MM.1S (cell line): ENCODE results near the gene RSRC1.

Experiments
- DNase-seq: peaks from one replicate; pipeline ENCODE4 v3.0.0-alpha.2; 2015
- H2AFZ ChIP-seq: fragments of 300-600 bp; sonication (generic); 2 replicates; pipeline ENCODE4 v1.6.0; 2016; ENCODE audit warnings: antibody characterized with exemption, low read length
- H3F3A ChIP-seq: fragments of 300-600 bp; sonication (generic); 2 replicates; pipeline ENCODE4 v1.6.1; 2016; ENCODE audit warnings: mild to moderate bottlenecking, antibody characterized with exemption, low read length, moderate library complexity, mixed read lengths; ENCODE audit not compliant: insufficient read depth
- H3K27ac ChIP-seq: fragments of 300-600 bp; sonication (generic); 2 replicates; pipeline ENCODE4 v1.5.1; 2016; ENCODE audit warnings: mild to moderate bottlenecking, low read length
- H3K27me3 ChIP-seq: fragments of 300-600 bp; sonication (generic); replicated peaks from 2 replicates; pipeline ENCODE4 v1.6.0; 2016; ENCODE audit warnings: low read length; ENCODE audit not compliant: insufficient read depth
- H3K36me3 ChIP-seq: fragments of 300-600 bp; sonication (generic); replicated peaks from 2 replicates; pipeline ENCODE4 v1.6.1; 2016; ENCODE audit warnings: mild to moderate bottlenecking, low read length, mixed read lengths; ENCODE audit not compliant: insufficient read depth
- H3K4me1 ChIP-seq: fragments of 300-600 bp; sonication (generic); 2 replicates; pipeline ENCODE4 v1.6.1; 2016; ENCODE audit warnings: low read length, mixed read lengths
- H3K4me2 ChIP-seq: fragments of 300-600 bp; sonication (generic); 2 replicates; pipeline ENCODE4 v1.6.0; 2016; ENCODE audit warnings: low read depth, low read length
- H3K4me3 ChIP-seq: fragments of 300-600 bp; sonication (generic); 2 replicates; pipeline ENCODE4 v1.5.1; 2016; ENCODE audit warnings: low read length, mixed read lengths
- H3K79me2 ChIP-seq: fragments of 300-600 bp; sonication (generic); 2 replicates; pipeline ENCODE4 v1.6.1; 2016; ENCODE audit warnings: mixed run types, low read length, mixed read lengths
- H3K9ac ChIP-seq: fragments of 300-600 bp; sonication (generic); 2 replicates; pipeline ENCODE4 v1.6.1; 2016; ENCODE audit warnings: low read length, mixed read lengths
- H3K9me2 ChIP-seq: fragments of 300-600 bp; sonication (generic); replicated peaks from 2 replicates; pipeline ENCODE4 v1.6.1; 2016; ENCODE audit warnings: mild to moderate bottlenecking, low read length, mixed read lengths; ENCODE audit not compliant: insufficient read depth
- H3K9me3 ChIP-seq: fragments of 300-600 bp; sonication (generic); replicated peaks from 2 replicates; pipeline ENCODE4 v1.6.1; 2016; ENCODE audit warnings: mild to moderate bottlenecking, low read length, mixed read lengths; ENCODE audit not compliant: insufficient read depth
- H4K20me1 ChIP-seq: fragments of 300-600 bp; sonication (generic); 2 replicates; pipeline ENCODE4 v1.6.1; 2016; ENCODE audit warnings: mild to moderate bottlenecking, low read length, moderate library complexity, mixed read lengths; ENCODE audit not compliant: insufficient read depth
- EZH2 ChIP-seq: fragments of 300-600 bp; sonication (generic); optimal IDR thresholded peaks from 2 replicates; pipeline ENCODE3; 2017; ENCODE audit warnings: low read depth, mild to moderate bottlenecking, antibody characterized with exemption, low read length, mixed read lengths
- EZH2phosphoT487 ChIP-seq: fragments of 300-600 bp; sonication (generic); IDR thresholded peaks from 2 replicates; pipeline ENCODE4 v1.6.1; 2018; ENCODE audit warnings: antibody characterized with exemption, low read length
- TF ChIP-seq, protein P1 (sequence below): fragments of 300-600 bp; sonication (generic); IDR thresholded peaks from 2 replicates; pipeline ENCODE4 v1.5.1; 2016; ENCODE audit warnings: antibody characterized with exemption, low read length, mixed read lengths

RSRC1 gene

DNA sequence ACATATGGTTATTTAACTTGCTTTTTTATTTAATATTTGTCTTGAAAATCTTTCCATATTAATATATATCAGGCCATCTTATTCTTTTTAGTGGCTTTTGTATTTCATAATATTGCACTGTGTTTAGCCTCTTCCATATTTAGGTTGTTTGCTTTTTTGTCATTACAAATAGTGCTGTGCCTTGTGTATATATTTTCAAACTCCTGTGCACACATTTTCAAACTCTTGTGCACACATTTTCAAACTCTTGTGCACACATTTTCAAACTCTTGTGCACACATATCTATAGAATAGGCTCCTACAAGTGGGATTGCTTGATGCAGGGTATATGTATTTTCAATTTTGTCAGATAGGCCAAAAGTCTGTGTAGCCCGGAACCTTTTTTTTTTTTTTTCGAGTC lies 343.1 kb downstream of the RSRC1 start:
- TF ChIP-seq, protein P1, sequence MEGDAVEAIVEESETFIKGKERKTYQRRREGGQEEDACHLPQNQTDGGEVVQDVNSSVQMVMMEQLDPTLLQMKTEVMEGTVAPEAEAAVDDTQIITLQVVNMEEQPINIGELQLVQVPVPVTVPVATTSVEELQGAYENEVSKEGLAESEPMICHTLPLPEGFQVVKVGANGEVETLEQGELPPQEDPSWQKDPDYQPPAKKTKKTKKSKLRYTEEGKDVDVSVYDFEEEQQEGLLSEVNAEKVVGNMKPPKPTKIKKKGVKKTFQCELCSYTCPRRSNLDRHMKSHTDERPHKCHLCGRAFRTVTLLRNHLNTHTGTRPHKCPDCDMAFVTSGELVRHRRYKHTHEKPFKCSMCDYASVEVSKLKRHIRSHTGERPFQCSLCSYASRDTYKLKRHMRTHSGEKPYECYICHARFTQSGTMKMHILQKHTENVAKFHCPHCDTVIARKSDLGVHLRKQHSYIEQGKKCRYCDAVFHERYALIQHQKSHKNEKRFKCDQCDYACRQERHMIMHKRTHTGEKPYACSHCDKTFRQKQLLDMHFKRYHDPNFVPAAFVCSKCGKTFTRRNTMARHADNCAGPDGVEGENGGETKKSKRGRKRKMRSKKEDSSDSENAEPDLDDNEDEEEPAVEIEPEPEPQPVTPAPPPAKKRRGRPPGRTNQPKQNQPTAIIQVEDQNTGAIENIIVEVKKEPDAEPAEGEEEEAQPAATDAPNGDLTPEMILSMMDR = no peak
- no peak for TF ChIP-seq EZH2phosphoT487
- TF ChIP-seq EZH2 = no peak
- DNase-seq = no peak
- Histone ChIP-seq H3K9me2 (no peaks in the 10 kb centered on the region), H3F3A (0 out of 2 replicates have a peak, but pooled peaks cover 5% of the 10 kb centered on the region), H2AFZ (no peak overlapping the region), H3K79me2 (no peaks in the 10 kb centered on the region), H3K27ac (no peak overlapping the region), H3K27me3 (no peaks in the 10 kb centered on the region), H3K36me3 (no peaks in the 10 kb centered on the region), H3K9ac (no peak overlapping the region), H3K9me3 (no peaks in the 10 kb centered on the region), H3K4me2 (no peak overlapping the region), H4K20me1 (no peaks in the 10 kb centered on the region), H3K4me1 (peaks cover 35% of the 10 kb centered on the region), H3K4me3 (no peak overlapping the region)

DNA sequence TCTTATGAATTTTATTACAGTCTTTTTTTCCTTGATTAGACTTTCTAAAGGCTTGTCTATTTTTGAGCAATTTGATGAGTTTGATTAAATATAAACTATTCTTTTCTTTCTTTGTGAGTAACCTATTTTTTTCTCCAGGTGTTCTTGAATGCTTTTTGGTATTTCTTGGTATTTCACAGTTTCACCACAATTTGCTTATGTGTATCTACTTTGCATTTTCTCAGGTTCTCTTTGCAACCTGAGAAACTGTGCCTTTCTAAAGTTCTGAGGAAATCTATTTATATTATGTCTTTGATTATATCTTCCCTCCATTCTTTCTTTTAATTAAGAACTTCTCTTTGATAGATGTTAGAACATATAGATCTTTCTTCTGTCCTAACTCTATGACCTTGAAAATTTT lies 344.0 kb downstream of the RSRC1 start:
- Histone ChIP-seq H3K79me2 (no peaks in the 10 kb centered on the region), H3K4me1 (peaks cover 35% of the 10 kb centered on the region), H3K27me3 (no peaks in the 10 kb centered on the region), H3K9me3 (no peaks in the 10 kb centered on the region), H3F3A (0 out of 2 replicates have a peak, but pooled peaks cover 5% of the 10 kb centered on the region), H3K27ac (peak overlapping the region; percentile 32; the same call in 1 of the 2 replicates), H3K4me3 (peak overlapping the region; percentile 3; the same call in 1 of the 2 replicates), H3K4me2 (peak overlapping the region; percentile 39), H4K20me1 (no peaks in the 10 kb centered on the region), H3K9me2 (no peaks in the 10 kb centered on the region), H2AFZ (no peak overlapping the region), H3K9ac (no peak overlapping the region), H3K36me3 (no peaks in the 10 kb centered on the region)
- TF ChIP-seq EZH2 (no peak), EZH2phosphoT487 (no peak)
- TF ChIP-seq, protein P1 = no peak
- DNase-seq = peak; percentile 75

DNA sequence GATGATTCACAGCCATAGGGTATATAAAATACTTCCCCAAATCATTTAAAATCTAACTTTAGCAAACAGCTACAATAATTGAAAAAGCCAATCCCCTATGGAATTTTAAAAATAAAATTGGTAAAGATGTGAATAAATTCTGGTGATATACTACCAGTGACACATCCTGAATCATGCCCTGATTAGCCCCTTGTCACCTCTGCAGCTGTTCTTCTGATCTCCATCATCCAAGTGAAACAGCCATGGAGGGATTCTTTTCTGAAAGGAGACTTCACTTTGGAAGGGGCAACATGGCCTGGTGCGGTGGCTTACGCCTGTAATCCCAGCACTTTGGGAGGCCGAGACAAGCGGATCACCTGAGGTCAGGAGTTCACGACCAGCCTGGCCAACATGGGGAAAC lies 345.5 kb downstream of the RSRC1 start:
- Histone ChIP-seq H2AFZ (no peak overlapping the region), H3K79me2 (no peaks in the 10 kb centered on the region), H3K36me3 (no peaks in the 10 kb centered on the region), H3K9me2 (no peaks in the 10 kb centered on the region), H3F3A (0 out of 2 replicates have a peak, but pooled peaks cover 5% of the 10 kb centered on the region), H4K20me1 (no peaks in the 10 kb centered on the region), H3K4me2 (no peak overlapping the region), H3K27me3 (no peaks in the 10 kb centered on the region), H3K9ac (no peak overlapping the region), H3K9me3 (no peaks in the 10 kb centered on the region), H3K4me1 (peaks cover 35% of the 10 kb centered on the region), H3K27ac (no peak overlapping the region), H3K4me3 (no peak overlapping the region)
- TF ChIP-seq, protein P1 = no peak
- no peak for TF ChIP-seq EZH2
- TF ChIP-seq EZH2phosphoT487 = no peak
- no peak for DNase-seq
